ENCODE measurements around the gene FYN.

FYN gene

DNA sequence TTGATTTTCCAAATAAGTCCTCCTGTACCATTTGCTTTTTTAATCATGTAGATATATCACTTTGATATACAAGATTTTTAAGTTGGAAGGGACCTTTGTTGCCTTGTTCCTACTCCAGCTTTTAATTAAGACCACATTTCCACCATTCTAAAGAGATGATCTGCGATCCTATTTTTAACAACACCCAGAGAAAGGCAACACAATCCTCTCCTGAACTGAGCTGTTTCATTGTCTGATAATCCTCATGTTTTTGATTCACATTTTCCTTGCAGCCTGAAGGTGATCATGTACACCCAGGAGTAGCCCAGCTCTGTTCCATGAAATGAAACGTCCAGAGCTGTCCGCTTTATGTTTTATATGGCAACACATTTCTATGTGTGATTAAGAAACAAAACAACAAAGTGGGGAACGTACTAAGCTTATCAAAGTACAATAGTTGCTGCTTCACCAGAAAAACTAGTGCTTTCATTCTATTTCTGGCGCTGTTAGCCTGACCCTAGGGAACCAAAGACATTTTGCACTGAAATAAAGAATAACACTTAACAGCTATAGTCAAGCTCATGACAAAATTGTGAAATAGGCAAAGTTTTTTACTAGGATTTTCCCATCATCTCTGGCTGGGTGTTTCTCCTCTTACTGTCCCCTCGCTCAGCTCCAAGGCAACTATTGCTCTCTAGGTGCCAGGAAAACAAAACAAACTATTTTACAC lies 245.0 kb downstream of the FYN start:
- no peak for DNase-seq (ENCODE audit: low read depth in 2 of 2)

DNA sequence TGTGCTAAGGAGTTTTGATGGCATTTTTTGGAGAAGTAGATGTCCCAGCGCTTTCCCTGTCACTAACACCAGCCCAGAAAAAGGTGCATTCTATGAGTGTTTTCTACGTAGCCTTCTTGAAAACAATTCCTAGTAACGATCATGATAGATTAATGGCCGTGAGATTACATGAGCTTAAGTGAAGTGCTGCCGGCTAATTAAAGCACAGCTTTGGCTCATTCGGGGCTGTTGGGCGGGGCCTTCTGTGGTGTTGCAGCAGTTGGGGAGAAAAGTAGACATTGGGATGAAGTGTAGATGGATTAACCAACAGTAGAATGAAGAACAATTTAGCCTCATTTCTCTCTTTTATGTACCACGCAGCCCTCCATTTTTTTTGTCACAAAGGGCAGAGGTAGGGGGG lies 246.8 kb downstream of the FYN start:
- DNase-seq (ENCODE audit: low read depth in 2 of 2) = no peak

DNA sequence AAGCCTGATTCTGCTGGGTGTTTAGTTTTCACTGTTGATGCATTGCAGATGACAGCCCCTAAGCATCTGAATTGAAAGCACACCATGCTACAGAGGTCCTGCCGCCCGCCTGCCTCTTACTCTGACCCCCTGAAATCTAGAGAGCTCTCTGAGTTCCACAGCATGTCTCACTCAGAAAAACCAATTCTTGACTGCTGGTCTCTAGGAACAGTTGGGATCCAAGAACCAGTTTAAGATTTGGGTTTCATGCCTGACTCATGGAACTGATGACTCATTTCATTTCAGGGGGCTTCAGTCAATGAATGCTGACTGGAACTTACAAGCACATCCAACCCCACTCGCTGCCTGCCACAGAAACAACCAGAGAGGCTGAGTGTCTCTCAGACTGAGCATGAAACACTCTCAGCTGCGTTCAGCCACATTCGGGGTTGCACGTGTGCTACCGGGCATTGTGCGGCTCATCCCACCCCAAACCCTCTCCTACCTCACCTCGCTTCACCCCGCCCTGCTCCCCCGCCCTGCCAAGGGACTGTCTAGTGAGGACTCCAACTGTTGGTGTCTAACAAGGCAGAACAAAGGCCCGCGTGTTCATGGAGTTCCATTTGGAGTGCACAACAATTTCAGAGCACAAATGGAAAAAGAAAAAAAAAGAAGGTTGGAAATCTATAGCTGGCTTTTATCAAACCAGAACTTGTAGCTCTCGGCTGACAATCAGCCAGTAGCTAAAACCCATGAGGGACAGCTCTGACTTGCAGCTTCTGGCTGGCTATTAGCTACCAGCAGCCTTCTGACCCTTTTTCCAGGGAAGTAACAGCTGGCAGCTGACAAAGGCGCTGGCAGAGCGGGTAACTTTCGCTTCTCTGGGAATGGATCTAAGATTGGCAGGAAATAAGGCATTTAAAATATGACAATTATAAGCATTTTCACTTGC lies 247.5 kb downstream of the FYN start:
- no peak for DNase-seq (ENCODE audit: low read depth in 2 of 2)

DNA sequence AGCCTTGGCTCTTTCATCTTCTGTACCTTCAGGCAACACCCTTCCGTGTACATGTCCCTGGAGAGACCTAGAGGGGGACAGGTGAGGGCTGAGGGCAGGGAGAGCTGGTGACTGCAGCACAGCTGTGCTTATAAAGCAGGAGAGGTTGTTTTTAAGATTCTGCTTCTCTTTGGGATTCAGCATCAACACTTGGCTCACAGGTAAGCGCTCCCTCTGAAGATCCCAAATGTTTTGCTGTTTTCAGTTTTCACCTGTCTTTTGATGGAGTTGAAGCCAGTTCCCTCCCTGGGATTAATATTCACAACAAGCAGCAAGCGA lies 248.2 kb downstream of the FYN start:
- no peak for DNase-seq (ENCODE audit: low read depth in 2 of 2)

DNA sequence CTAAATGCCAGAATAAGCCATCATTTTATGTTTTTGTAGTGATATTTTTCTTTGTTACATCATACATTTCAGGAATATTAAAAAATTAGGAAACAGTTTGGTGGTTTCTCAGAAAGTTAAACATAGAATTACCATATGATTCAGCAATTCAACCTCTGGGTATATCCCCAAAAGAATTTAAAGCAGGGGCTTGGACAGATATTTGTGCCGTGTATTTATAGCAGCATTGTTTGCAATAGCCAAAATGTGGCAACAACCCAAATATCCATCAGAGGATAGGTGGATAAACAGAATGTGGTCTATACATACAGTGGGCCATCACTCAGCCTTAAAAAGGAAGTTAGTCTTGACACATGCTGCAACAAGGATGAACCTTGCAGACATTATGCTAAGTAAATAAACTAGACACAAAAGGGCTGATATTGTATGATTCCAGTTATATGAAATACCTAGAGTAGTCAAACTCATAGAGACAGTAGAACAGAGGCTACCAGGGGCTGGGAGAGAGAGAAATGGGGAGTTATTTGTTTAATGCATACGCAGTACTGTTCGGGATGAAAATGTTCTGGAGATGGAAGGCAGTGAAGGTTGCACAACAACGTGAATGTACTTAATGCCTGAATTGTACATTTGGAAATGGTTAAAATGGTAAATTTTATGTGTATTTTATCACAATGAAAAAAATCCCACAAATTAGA lies 248.7 kb downstream of the FYN start:
- DNase-seq (ENCODE audit: low read depth in 2 of 2) = no peak

DNA sequence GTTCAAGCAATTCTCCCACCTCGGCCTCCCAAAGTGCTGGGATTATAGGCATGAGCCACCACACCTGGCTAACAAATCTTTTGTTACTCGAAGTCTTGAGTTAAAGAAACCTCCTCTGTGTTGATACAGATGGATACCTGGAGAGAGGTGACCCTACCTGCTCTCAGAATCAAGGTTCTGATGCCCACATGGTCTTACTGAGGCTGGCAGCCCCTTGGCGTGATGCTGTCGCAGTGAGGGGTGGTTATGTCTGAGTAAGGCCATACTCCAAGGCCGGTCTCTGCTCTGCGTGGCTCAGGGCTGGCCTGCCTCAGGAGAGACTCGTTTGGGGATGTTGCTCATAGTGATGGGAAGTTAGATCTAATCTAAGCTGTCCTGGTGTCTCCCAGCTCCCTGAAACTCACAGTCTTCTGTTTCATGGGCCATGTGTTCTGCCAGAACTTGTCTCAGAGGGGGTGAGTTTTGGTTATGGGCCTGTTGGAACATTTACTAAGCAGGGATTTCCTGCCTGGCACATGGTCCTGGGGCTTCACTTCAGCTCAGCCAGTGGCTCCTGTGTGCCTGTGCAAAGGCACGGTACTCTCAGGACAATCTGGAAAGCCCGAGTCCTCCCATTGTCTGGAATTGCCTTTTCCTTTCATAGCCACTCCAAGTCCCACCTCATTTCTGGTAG lies 250.1 kb downstream of the FYN start:
- no peak for DNase-seq (ENCODE audit: low read depth in 2 of 2)

DNA sequence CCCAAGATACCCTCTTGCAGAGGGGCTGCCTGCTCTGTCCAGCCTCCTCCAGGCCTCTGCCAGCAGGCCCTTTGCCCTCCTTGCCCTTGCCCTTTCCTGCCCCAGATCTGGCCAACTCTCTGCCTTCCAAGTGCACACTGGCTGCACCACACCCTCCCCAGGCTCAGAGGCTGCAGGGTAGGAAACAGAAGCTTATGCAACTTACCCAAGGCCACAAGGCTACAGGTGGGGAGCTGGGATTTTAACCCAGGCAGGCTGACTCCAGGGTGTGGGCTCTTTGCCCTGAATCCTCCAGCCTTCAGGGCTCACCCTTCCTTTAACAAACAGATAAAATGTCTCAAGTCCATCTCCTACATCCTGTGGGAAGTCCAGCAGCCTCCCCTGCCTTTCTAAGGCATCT lies 253.1 kb downstream of the FYN start:
- DNase-seq (ENCODE audit: low read depth in 2 of 2) = no peak

DNA sequence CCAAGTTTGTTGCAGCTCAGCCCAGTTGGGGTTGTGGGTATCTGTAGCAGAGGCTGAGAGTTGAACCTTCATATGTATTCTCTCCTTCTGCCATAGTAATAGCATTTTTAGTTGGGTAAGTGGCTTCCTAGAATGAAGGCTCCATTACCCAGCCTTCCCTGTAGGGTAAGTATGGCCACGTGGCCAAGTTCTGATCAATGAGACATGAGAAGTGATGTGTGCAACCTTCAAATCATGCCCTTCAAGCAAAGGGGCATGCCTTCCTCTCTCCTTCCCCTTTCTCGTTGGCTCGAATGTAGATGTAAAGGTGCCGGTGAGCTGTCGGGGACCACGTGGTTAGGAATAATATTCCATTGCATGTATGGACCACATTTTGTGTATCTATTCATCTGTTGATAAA lies 254.8 kb downstream of the FYN start:
- DNase-seq (ENCODE audit: low read depth in 2 of 2) = no peak

DNA sequence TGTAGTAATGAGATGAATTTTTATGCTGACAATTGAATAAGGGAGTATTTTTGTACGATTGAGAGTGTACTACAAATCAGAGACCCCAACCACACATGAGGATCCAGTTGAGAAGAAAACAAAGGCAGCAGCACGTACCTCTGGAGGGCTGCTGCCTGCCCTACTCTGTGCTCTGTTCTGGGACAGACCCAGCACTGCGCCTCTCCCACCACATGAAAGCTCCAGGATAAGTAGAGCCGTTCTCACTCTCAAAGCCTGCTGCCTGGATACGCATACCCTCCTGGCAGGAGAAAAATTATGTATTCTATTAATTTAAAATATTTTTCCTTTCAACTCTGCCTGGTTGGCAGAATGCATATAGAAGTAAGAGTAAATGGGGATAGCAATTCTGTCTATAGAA lies 256.1 kb downstream of the FYN start:
- DNase-seq (ENCODE audit: low read depth in 2 of 2) = no peak

DNA sequence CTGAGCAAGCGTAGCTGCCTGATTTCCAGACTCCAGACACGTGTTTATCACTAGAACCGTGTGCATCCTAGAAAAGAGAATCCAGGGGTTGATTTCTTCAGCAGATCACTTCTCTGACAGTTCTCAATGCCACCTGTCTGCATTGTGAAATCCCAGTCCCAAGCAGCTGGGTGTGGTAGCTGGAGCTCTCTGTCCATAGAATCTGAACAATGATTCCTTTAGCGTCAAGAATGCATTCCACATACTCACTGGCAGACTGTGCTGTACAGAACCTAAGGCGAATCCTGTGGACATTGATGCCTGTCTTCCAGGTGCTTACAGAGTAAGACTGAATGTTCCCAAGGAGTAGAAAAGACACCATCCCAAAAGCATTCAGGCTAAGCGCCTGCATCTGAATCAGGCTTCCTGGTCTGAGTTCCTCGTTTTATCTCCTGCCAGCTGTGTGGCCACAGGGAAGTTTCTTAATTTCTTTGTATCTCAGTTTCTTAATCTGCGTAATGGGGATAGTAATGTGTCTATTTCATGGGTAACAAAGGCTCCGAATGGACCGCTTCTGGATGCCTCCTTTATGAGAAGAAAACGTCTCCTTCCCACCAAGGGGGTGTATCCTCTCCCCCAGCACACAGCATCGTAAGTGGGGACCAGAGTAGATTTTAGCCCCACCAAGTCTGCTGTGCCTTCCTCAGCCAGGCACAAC lies 257.2 kb downstream of the FYN start:
- no peak for DNase-seq (ENCODE audit: low read depth in 2 of 2)

DNA sequence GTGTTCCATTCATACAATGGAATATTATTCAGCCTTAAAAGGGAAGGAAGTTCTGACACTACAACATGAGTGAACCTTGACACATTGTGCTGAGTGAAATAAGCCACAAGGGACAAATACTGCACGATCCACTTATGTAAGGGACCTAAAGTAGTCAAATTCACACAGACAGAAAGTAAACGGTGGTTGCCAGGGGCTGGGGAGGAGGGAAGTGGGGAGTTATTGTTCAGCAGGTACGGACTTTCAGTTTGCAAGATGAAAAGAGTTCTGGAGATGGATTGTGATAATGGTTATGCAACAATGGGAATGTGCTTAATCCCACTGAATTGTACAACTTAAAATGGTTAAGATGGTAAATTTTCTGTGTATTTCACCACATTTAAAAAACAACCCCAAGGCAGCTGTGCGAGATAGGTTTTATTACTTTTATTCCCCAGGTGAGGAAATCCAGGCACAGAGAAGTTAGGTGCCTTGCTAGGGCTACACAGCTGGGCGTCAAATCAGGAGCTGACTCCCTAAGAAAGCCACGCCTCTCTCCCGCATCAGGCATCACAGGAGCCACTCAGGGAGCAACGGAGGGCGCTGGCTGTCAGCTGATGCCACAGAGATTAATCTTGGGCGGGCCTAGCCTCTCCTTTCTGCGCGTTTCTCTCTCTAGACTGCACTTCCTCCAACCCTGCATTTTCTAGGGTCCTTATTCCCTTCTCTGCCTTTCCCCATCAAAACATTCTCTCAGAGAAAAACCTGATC lies 258.2 kb downstream of the FYN start:
- DNase-seq (ENCODE audit: low read depth in 2 of 2) = no peak

DNA sequence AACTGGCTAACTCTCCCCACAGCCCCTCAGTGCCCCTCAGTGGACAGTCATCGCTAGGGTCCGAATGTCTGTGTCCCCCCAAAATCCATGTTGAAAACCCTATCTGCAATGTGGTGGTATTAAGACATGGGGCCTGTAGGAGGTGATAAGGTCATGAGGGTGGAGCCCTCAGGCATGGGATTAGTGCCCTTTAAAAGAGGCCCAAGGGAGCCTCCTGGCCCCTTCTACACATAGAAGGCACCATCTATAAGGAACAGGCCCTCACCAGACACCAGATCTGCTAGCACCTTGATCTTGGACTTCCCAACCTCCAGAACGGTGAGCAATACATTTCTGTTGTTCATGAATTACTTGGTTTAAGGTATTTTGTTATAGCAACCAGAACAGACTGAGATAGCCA lies 260.9 kb downstream of the FYN start:
- DNase-seq (ENCODE audit: low read depth in 2 of 2) = no peak

DNA sequence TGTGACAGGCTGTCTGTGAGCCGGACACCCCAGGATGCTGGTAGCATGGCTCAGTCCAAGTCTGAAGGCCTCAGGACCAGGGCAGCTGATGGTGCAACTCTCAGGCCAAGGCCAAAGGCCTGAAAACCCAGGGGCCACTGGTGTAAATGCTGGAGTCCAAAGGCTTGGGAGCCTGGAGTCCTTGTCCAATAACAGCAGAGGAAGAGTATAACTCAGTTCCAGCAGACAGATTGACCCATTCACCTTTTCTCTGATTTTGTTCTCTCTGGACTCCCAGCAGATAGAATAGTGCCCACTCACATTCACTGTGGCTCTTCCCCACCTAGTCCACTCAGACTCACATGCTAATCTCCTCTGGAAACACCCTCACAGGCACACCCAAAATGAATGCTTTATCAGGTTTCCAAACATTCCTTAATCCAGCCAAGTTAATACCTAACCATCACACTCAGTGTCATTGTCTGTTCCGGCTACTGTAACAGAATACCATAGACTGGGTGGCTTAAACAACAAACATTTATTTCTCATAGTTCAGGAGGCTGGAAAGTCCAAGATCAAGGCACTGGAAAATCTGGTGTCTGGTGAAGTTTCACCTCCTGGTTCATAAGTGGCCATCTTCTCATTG lies 262.6 kb downstream of the FYN start:
- no peak for DNase-seq (ENCODE audit: low read depth in 2 of 2)

Data from stimulated activated CD4-positive, alpha-beta T cell treated with anti-CD3 and anti-CD28 coated beads, Interleukin-1b, Interleukin-23, amount 100 ng/mL, for 1 hour (primary cell).